NCI-H1048 (cell line): Measurements from ENCODE around the gene TATDN2.
"Not testable (repeated sequence)": the region's sequence is repeated elsewhere in the genome, so short reads cannot be mapped to it uniquely, and the experiment has no call there.

Source experiments
- DNase-seq: peaks from one replicate; lab custom pipeline; 2025; lab: John Stamatoyannopoulos, UW

TATDN2 gene

DNA sequence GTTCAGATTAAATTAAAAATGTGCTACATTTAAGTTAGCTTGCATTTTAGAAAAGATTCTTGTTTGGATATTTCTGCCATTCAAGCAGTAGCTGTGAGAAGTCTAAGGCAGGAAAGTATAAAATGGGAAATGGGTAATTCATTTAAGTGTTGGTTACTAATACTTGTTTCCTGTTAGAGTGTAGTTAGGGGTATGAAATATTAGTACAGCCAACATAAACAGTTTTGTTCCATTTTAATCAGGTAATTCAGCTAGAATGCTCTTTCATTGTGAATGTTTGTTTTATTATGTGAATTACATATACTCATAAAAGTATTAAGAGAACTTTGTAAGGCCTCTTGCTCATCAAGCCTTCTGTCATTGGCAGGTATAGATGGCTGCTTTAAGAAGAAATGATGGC is 19.9 kb downstream of the TATDN2 start:
- no peak for DNase-seq

DNA sequence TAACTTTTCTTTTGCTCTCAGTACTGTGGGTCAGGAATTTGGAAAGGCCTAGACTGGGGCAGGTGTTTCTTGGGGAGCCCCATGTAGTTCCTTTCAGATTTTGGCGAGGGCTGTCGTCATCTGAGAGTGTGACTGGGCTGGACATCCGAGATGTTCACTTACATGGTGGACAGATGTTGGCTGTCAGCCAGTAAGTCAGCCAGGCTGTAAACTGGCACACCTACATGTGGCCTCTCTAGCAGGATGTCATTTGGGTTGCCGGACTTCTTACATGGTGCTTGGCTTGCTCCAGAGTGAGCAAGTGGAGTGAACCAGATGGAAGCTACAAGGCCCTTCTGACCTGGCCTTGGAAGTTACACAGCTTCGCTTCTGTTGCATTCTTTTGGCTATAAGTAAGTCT is 20.7 kb downstream of the TATDN2 start:
- DNase-seq, result no peak

DNA sequence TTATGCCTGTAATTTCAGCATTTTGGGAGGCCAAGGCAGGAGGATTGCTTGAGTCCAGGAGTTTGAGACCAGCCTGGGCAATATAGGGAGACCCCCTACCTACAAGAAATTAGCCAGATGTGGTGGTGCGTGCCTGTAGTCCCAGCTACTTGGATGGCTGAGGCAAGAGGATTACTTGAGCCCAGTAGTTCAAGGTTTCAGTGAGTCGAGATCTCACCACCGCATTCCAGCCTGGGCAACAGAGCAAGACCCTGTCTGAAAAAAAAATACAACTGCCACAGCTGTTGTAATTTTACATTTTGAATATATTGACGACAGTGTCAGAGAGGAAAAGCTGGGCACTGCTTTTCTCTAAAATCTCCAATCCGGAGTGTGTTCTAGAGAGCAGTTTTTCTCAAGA is 21.2 kb downstream of the TATDN2 start:
- DNase-seq, result no peak

DNA sequence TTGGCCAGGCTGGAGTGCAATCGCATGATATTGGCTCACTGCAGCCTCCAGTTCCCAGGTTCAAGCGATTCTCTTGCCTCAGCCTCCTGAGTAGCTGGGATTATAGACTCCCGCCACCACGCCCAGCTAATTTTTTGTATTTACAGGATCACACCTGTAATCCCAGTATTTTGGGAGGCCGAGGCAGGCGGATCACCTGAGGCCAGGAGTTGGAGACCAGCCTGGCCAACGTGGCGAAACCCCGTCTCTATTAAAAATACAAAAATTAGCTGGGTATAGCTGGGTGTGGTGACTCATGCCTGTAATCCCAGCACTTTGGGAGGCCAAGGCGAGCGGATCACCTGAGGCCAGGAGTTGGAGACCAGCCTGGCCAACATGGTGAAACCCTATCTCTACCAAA is 24.2 kb downstream of the TATDN2 start:
- DNase-seq, result not testable (repeated sequence)

DNA sequence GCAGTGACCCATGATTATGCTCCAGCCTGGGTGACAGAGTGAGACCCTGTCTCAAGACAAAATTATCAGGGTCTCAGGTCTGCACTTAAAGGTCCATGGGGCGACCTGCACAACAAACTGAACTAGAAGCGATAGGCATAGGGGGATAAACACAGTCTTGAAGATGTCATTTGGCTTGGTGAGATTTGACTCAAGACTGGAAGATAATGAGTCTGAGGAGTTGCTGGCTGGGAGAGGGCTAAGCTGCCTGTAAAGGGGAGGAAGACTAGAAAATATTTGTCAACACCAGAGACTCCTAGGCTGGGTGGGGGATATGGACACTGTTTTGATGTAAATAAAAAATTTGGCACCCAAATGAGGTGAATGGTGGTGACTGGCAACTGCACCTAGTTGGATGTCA is 24.7 kb downstream of the TATDN2 start:
- no peak for DNase-seq

DNA sequence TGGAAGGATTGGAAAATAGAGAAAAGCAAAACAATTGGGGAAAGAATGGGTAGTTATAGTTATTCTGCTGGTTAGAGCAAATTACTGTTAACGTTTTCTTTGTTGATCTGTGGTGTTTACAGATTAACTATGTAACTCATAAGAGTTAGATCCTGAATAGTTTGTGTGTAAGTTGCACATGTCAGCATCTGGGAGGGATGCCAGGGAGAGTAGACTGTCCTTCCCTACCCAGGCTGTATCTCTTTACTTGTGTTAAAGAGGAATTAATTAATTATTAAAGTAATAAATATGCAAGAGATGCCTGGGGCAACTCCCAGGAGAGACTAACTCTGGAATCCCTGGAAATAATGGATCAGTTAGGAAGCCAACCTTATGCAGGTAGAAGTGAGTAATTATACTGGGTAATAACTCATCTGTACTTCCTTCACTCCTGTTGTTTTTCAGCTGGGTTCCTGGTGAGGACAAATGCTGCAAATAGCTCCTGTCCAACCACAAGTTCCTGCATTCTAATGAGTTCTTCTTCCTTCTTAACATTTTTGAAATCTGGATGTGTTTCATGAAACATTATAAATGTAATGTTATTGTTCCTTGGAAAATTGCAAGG is 25.5 kb downstream of the TATDN2 start:
- no peak for DNase-seq

DNA sequence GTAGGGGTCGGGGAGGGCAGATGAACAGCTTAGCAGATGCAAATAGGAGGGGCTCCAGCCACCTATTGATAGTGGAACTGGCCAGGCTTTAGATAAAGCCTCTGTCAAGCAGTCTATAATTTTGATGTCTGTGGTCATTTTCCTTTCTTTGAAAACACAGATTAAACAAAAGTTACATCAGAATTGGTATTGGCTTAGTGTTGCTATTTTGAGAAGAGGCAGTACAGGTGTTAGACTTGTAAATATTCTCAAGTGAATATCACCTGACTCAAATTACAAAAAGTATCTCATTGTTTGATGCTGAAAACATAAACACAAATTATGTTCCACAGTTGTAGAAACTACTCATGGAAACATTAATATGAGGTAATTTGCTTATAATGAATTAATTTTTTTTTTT is 26.3 kb downstream of the TATDN2 start:
- no peak for DNase-seq

DNA sequence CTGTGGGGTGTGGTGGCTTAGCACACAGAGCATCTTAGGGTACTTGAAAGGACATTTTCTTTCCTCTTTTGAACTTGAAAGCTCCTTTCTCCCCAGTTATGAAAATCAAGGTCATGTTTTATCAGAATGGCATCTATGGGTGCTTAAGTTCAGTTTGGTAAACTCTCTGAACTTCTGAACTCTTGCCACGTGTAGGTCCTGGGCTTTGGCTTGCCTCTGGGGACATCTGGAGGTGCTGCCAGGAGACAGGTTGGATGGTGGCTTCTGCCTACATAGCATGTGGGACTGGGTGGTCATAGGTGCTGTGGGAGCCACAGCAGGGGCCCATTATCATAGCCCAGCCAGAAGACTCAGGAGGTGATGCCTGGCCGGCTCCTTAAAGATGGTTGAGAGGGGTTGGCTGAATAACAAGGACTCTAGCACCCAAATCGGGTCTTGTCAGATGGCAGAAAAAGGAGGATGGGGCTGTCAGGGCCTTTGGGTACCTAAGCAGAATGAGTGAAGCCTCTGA is 28.9 kb downstream of the TATDN2 start:
- DNase-seq, result no peak

DNA sequence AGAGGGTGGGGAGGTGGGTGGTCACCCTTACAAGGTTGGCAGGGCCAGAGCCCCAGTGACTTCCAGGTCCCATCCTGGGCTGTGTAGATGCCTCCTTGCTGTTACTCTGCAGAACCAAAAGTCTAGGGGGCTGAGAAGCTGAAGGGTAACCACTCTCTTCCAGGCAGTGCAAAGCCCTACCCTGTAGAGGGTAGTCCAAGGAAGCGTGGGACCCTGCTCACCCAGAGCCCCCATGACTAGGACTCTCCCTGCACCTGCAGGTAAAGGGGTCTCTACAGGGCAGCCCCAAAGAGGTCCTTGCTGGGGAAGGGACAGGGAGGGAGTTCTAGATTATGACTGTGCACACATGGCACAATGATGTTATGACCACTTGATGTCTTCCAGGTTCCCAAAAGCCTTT is 30.2 kb downstream of the TATDN2 start:
- no peak for DNase-seq

DNA sequence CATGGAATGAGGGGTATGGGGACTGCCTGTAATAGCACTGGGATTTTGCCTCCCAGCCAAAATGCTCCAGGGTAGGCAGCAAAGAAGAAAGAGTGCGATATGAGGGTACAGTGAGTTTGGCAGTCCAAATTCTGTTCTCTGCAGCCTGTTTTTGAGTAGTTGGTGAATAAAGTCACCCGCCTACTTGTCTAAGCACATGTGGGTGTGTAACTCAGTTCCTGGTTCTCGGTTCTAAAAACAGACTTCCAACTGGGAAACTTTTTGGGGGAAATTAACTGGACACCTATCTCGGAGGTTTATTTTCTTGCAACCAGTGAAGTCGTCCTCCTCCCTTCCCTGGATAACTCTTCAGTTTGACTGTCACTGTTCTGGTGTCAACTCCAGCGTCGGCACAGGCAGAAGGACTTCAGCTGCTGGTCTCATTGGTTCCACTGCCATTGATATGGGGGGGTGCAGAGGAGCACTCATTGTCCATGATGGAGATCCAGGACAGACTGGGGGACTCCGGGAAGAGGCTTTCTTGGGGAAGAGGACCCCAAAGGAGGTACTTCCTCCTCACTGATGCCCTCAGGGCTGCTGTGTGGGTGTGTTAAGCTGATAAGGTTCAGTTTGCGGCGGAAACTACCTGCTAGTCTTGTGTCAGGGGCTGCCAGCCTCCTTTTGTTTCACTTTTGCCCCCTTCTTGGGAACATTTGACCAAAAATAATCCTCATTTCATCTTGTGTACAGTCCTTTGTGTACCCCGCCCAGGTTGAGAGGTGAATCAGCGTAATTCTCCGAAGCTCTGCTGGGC is 31.3 kb downstream of the TATDN2 start:
- no peak for DNase-seq

DNA sequence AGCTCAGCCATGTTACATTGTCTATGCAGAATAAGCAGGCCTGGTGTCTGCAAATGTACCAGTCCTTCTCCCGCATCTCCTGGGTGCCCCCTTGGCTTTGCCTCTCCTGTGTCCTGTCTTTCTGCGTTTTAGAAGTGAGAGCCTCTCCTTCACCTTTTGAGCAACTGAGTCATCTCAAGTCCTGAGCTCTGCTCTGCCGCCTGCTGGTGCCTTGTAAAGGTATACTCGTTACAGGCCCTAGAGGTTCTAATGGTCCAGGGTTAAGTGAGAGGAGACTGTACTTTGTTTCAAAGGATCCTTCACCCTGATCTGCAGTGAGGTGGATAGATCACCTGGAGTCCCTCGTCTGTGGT is 31.9 kb downstream of the TATDN2 start:
- DNase-seq, result no peak

DNA sequence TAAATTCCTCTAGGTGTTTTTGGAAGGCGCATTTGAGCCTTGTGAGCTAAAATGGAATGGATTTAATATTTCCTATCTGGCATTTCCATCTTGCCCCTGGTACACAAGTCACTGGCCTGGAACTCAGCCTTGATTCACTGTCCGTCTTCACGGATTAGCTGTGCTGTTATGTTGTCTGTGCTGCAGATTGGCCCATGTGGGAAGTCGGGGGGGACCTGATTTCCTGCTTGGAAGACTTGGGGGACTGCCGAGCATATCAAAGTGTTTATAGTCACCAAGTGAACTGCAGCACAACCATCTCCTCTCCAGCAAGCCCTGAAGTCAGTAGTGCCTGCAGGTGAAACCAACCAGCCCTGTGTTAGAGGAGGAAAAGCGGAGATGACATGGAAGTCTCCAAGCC is 32.3 kb downstream of the TATDN2 start:
- DNase-seq, result no peak

DNA sequence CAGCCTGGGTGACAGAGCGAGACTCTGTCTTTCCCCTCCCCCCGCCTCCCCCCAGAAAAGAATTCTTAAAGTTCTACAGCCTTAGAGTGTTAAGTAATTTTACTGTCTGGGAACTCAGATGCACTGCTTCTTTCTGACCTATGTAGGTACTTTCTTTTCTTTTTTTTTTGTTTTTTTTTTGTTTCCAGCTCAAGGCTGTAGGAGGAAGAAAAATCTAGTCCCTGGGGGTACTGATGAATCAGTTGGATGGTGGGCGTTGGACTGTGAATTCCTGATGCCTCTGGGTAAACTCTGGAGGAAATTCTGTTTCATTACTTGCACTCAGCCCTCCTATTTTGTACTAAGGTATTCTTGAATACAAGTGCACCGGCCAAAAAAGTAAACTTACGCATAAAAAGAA is 33.7 kb downstream of the TATDN2 start:
- no peak for DNase-seq

DNA sequence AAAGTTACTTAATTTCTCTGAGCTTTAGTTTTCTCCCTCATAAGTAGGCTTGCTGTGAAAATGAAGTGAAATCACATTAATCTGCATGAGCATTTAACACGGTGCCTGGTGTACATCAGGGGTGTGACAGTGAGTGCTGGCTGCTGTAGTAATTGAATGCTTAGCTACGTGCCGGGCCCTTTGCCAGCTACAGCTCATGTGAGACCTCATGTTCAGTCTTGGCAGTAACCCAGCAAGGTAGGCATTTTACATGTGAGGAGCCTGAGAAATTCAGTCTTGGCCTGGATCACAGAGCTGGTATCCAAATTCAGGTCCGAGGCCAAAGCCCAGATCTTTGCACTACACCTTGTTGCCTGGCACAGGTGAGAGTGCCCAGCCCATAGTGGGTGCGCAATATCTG is 35.4 kb downstream of the TATDN2 start:
- no peak for DNase-seq

DNA sequence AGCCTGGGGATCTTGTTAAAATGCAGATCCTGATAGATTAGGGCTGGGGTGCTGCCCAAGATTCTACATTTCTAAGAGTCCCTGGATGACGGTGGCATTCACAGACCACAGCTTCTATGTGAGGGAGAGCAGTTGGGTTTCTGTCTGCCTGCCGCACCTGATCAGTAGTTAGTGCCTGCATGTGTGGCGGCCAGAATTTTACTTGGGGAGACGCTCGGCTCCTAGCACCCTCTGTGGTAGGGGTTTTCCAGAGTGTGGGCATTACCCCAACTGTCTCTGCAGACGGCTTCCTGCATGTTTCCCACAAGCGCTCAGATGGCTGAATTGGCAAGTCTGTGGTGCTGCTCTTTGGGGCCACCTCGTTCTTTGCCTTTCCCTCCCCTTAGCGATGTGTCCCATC is 36.2 kb downstream of the TATDN2 start:
- no peak for DNase-seq

DNA sequence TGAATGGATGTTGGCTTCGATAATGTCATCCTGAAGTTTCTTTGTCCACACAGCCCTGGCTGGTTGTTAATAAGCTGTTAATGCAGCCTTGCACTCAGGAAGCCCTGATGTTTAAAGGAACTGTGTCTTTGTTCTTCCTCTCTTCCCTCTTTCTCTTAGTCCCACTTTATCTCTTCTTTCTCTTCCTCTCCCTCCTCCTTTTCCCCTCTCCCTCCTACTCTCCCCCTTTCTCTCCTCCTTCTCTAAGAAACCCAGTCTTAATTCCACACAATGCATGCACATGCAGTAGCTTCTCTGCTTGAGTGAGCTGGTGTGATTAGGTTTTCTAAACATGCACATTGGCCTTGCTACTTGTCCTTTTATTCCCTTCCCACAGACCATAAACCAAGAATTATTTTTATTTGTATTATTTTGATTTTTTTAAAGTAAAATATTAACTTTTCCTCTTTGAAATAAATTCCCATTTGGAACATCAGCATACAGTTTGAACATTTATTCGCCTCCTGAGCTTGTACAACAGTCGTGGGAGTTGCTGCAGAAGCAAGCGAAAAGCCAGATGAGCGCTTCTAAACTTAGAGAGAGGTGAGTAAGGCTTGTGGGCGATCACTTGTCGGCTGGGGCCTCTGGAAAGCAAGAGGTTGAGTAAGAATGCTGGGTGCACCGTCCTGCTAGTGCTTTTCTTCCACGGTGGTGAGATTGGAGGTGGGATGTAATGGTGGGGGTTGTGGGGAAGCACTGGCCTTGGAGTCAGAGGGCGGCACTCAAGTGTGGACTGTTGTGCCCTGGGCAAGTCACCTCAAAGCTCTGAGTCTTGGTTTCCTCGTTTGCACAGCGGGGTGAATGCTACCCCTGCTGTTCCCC is 37.2 kb downstream of the TATDN2 start:
- DNase-seq, result no peak

DNA sequence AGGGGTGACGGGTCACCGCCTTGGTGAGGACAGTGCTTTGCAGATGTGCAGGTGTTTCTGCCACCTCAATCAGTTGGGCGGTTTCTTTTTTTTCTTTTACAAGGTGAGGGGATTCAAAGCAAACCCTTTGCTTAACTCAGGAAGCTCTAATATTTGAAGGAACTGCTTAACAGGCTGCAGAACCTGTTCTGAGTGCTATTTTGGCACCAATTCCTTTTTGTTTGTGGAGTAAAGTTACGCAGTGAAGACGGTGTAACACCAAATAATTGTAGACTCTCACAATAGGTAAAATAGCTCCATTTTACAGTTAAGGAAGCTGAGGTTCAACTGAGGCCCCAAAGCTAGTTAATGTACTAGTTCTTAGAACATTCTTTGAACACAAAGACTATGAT is 37.9 kb downstream of the TATDN2 start:
- DNase-seq, result no peak

DNA sequence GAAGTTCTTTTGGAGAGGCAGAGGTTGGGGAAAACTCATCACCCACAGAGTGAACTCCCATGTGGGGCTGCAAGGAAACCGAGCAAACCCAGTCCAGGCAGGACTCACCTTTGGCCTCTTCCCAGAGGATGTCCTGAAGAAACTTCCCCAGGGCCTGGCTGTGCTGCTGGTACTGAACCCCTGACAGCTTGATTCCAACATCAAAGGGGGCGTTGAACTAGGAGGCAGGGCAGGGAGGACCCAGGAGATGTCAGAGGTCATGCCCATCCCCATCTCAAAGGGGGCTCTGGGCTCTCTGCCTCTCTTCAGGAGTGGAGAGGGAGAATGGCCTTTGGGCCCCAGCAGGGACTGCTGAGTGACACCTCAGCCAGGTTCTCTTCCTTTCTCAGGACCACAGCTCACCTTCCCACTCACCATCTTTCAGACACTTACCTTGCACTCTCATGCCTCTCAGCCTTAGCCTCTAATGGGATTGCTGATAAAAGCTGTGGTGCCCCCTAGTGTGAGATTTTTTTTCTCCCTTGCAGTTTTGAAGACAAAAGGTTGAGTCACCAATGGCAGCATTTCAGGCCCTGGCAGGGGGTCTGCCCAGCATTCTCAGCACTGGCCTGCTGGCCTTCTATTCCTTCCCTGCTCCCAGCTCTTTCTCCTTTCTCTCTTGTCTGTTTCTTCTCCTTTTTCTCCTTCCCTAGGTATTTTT is 38.5 kb downstream of the TATDN2 start:
- DNase-seq, result no peak

DNA sequence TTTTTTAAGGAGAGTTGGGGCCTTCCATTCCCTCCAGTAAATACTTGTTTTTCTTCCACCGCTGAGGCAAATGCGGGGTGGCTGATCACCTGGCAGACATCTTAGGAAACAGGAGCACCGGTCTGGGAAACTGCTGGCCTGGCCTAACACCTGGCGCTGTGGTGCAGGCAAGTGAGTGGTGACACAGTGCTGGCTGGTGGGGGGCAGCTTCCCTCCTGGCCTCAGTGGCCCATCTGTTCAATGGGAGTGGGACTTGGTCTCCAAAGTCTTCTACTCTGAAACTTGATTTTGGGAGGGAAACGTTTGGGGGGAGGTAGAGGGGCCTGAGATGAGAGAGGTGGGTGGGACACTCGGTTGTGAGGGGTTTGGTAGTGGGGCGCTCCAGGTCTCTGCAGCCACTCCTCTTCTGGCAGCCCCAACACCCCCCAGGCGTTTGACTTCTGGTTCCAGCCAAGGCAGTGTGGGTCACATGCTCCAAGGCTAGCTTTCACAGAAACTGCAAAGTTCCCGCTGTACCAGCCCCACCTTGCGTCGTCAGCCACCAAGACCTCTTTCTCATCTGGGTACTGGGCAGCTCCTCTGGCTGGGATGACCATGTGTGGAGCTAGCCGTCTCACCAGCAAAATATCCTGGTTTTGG is 39.8 kb downstream of the TATDN2 start:
- no peak for DNase-seq

DNA sequence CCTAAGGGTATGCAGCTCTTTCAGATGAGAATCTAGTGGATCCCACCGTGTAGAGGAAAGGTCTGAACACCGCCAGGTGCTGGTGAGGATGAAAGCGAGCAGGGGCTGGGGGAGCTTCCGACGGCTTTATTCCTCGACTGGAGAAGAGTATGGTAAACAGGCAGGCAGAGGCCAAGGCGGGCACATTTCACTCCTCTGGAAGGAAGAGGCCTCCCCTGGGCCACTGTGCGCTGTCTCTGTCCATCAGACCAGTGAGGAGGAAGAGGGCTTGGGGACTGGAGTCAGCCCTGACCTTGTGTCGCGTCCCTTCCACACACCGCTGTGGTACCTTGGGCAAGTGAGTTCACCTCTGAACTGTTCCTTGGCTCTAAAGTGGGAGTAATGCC is 40.3 kb downstream of the TATDN2 start:
- no peak for DNase-seq

DNA sequence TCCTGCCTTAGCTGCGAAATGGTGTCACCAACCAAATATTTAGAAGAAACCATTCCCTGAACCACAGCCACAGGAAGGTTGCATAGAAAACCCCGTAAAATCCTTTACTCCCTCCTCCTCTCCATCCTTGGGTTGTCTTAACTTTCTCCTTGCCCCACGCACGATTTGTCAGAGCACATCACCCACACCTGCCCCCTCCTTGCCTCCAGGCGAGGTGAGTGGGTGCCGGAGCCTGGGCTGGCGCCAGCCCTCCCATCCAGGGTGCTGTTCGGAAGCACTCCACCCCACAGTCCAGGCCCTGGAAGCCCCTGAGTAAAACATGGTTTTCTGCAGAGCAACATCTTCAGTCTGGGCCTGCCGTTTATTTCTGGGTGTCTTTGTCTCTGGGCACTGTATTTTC is 40.8 kb downstream of the TATDN2 start:
- no peak for DNase-seq

DNA sequence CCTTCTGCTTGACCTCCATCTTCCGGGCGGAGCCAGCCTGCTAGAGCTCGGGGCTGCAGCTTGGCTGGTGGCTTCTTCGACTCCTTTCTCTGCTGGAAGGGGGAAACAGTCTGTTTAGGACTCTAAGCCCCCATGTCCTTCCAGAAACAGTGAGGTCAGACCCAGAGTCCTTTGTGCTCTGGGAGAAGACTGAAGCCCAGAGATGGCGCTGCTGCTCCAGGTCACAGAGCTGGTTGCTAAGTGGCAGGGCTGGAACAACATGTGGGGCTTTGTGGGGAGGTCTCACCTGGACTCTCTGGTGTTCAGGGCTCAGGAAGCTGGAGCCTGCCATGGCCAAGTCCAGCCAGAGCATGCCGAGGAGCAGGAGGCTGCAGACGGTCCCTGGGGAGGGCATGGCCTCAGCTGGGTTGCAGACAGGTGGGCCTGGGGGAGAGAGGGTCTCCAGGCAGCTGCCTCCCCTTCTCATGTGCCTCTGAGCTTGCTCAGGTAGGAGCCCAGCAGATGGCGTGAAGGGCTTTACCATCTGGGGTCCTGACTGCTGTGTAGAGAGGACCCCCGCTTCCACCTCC is 41.6 kb downstream of the TATDN2 start:
- no peak for DNase-seq
